Esophagus muscularis mucosa (tissue), 4 donors: ENCODE measurements around the gene UST. TPM values are rescaled to one million over a fixed set of nuclear protein-coding genes. Genes with fewer than 3 reads are reported as not detected.

Source experiments
- DNase-seq: peaks from one replicate; pipeline ENCODE4 v3.0.0-alpha.2; 2017; ENCODE audit errors: extremely low spot score
- H3K27ac ChIP-seq, 4 donors: fragments of 200-600 bp; sonication (generic); replicated peaks in 1 of 4; 1 replicate in 3 of 4; 2 replicates in 1 of 4; pipeline ENCODE4 v1.5.1; 2016 to 2019; ENCODE audit warnings: mild to moderate bottlenecking in 1 of 4
- H3K27me3 ChIP-seq, 4 donors: fragments of 200-600 bp; sonication (generic); one replicate each; pipeline versions ENCODE4 v1.5.1 to v1.6.0; 2016 to 2019
- H3K36me3 ChIP-seq, 4 donors: fragments of 200-600 bp; sonication (generic); one replicate each; pipeline ENCODE4 v1.5.1; 2016 to 2019
- H3K4me1 ChIP-seq, 4 donors: fragments of 200-600 bp; sonication (generic); one replicate each; pipeline ENCODE4 v1.5.1; 2016 to 2019
- H3K4me3 ChIP-seq, 4 donors: fragments of 200-600 bp; sonication (generic); 1 replicate in 2 of 4; 2 replicates in 2 of 4; pipeline ENCODE4 v1.5.1; 2016 to 2019; ENCODE audit warnings: mild to moderate bottlenecking in 4 of 4, moderate library complexity in 1 of 4
- H3K9me3 ChIP-seq, 4 donors: fragments of 200-600 bp; sonication (generic); 1 replicate in 3 of 4; 2 replicates in 1 of 4; pipeline ENCODE4 v1.5.1; 2016 to 2019
- CTCF ChIP-seq, 3 experiments: fragments of 200-600 bp in 2 of 3; fragments of 450-650 bp in 1 of 3; sonication (generic) in 2 of 3; IDR thresholded peaks; one replicate each; pipeline ENCODE4 v1.5.1; 2017 to 2019; ENCODE audit warnings: antibody characterized with exemption in 3 of 3, mild to moderate bottlenecking in 2 of 3, moderate library complexity in 1 of 3
- EP300 ChIP-seq: sonication (generic); formaldehyde crosslinking; IDR thresholded peaks from one replicate; pipeline ENCODE4 v1.6.1; 2017; ENCODE audit warnings: antibody characterized with exemption
- POLR2A ChIP-seq: fragments of 450-650 bp; IDR thresholded peaks from one replicate; pipeline ENCODE4 v1.6.1; 2017; ENCODE audit warnings: antibody characterized with exemption, moderate library complexity, mild to moderate bottlenecking, low read depth
- POLR2AphosphoS5 ChIP-seq, 2 donors: sonication (generic); formaldehyde crosslinking; IDR thresholded peaks; one replicate each; pipeline ENCODE4 v1.6.1; 2017; ENCODE audit warnings: antibody characterized with exemption in 2 of 2
- WGBS: methylation state at CpG from one replicate; pipeline ENCODE4 v1.1.5; 2018; 5-methylcytosine and 5-hydroxymethylcytosine counted together
- intact Hi-C: fragments of 100-400 bp; cut with DNase I; formaldehyde crosslinking; loops from one replicate; pipeline ENCODE4 v1.15.1; 2023
- total RNA-seq, 4 donors: library from RNA; depleted of rRNA; stranded (reverse); fragments of >200 nt; gene quantifications; one replicate each; pipeline versions ENCODE4 v1.1.0 to v1.2.1, GENCODE V29; 2016

Gene UST
- total RNA-seq, 4 donors from 2014 or later = 29.1 to 46.3 (median 32.4) TPM

GRCh38 chr6:148808786-148809304, 62.0 kb downstream of the UST start:
- Histone ChIP-seq H3K9me3 (no peaks in the 10 kb centered on the region), H3K27ac (no peak overlapping the region), H3K4me1 (peaks cover 0 to 5% (median 2%) of the 10 kb centered on the region in 4 donors), H3K4me3 (no peak overlapping the region), H3K27me3 (no peaks in the 10 kb centered on the region), H3K36me3 (no peaks in the 10 kb centered on the region)
- WGBS = 89% methylated on average over 5 of the region's 5 CpGs
- no peak for DNase-seq
- no peak for TF ChIP-seq POLR2A
- TF ChIP-seq EP300 = no peak
- no peak for TF ChIP-seq CTCF (IDR thresholded peaks at IDR 0.05)
- TF ChIP-seq POLR2AphosphoS5 (IDR thresholded peaks at IDR 0.05) = no peak
- intact Hi-C loops = no loop called here

- H3K27me3 ChIP-seq = no peaks in the 10 kb centered on the region
- no peaks in the 10 kb centered on the region for H3K36me3 ChIP-seq
- WGBS = 91% methylated on average over 5 of the region's 5 CpGs
- intact Hi-C loops = no loop called here
- TF ChIP-seq EP300 = no peak
- TF ChIP-seq POLR2A = no peak
- TF ChIP-seq POLR2AphosphoS5 (IDR thresholded peaks at IDR 0.05) = no peak
- TF ChIP-seq CTCF (IDR thresholded peaks at IDR 0.05) = no peak
- DNase-seq = no peak
- H3K27ac ChIP-seq = no peak overlapping the region
- no peaks in the 10 kb centered on the region for H3K9me3 ChIP-seq
- no peaks in the 10 kb centered on the region for H3K4me1 ChIP-seq
- H3K4me3 ChIP-seq = no peak overlapping the region
Measured at GRCh38 chr6:148811459-148811858, 64.6 kb downstream of the UST start.

GRCh38 chr6:148814082-148814790, 67.4 kb downstream of the UST start:
- Histone ChIP-seq H3K27ac (no peak overlapping the region), H3K4me3 (no peak overlapping the region), H3K9me3 (no peaks in the 10 kb centered on the region), H3K36me3 (no peaks in the 10 kb centered on the region), H3K4me1 (no peaks in the 10 kb centered on the region), H3K27me3 (no peaks in the 10 kb centered on the region)
- intact Hi-C loops = no loop called here
- TF ChIP-seq EP300 (no peak), POLR2A (no peak), POLR2AphosphoS5 (IDR thresholded peaks at IDR 0.05) (no peak), CTCF (IDR thresholded peaks at IDR 0.05) (no peak)
- 64% methylated on average over 5 of the region's 5 CpGs for WGBS
- DNase-seq = no peak

GRCh38 chr6:148814869-148815268, 68.0 kb downstream of the UST start:
- no peak for DNase-seq
- no peak overlapping the region for H3K4me3 ChIP-seq
- no peaks in the 10 kb centered on the region for H3K36me3 ChIP-seq
- TF ChIP-seq POLR2A = no peak
- no peak for TF ChIP-seq CTCF (IDR thresholded peaks at IDR 0.05)
- TF ChIP-seq POLR2AphosphoS5 (IDR thresholded peaks at IDR 0.05) = no peak
- no peak for TF ChIP-seq EP300
- H3K4me1 ChIP-seq = no peaks in the 10 kb centered on the region
- no peaks in the 10 kb centered on the region for H3K27me3 ChIP-seq
- H3K27ac ChIP-seq = no peak overlapping the region
- H3K9me3 ChIP-seq = no peaks in the 10 kb centered on the region
- 93% methylated on average over 2 of the region's 2 CpGs for WGBS
- intact Hi-C loops = no loop called here

DNA sequence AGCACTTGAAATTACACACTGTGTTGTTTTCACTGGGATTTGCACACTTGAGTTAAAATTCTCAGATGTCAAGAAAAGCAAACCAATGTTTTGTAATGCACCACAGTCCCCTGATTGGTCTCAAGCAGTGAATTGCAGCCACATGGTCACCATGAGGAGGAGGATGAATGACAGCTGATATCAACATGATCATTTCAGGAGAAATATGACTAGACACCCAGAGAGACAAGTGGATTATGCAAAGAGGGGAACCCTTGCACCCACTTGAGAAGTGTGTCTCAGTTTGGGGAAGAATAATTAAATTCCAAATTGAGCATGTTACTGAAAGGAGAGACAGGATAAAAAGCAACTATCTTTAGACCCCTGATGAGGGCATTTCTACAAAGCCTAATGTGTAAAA, 69.3 kb downstream of the UST start:
- H3K36me3 ChIP-seq = no peaks in the 10 kb centered on the region
- no peak overlapping the region for H3K4me3 ChIP-seq
- no peaks in the 10 kb centered on the region for H3K27me3 ChIP-seq
- H3K9me3 ChIP-seq = no peaks in the 10 kb centered on the region
- no peak overlapping the region for H3K27ac ChIP-seq
- TF ChIP-seq POLR2AphosphoS5 (IDR thresholded peaks at IDR 0.05) = no peak
- TF ChIP-seq POLR2A = no peak
- no peak for TF ChIP-seq CTCF (IDR thresholded peaks at IDR 0.05)
- no peak for TF ChIP-seq EP300
- intact Hi-C loops = no loop called here
- no peak for DNase-seq
- H3K4me1 ChIP-seq = no peaks in the 10 kb centered on the region
